ELF-1 (cell line): ENCODE data around the gene ARPC2.

ENCODE experiments used
- DNase-seq: peaks from one replicate; pipeline ENCODE4 v3.0.0-alpha.2; 2016; ENCODE audit warnings: low read depth, low spot score

Gene ARPC2

GRCh38 chr2:218253232-218253625 lies 36.2 kb downstream of the ARPC2 start:
- no peak for DNase-seq

- no peak for DNase-seq
These were observed 38.5 kb downstream of the ARPC2 start for GRCh38 chr2:218255446-218255845.

GRCh38 chr2:218256612-218257350 lies 39.8 kb downstream of the ARPC2 start:
- DNase-seq = no peak

GRCh38 chr2:218257390-218257981 lies 40.5 kb downstream of the ARPC2 start:
- peak; percentile 80 for DNase-seq

GRCh38 chr2:218259099-218259961 lies 42.3 kb downstream of the ARPC2 start:
- peak; percentile 92 for DNase-seq

- no peak for DNase-seq
These were observed 43.2 kb downstream of the ARPC2 start for GRCh38 chr2:218260166-218260565.

- DNase-seq = peak; percentile 71
These were observed 43.9 kb downstream of the ARPC2 start, which contains the start of gene GPBAR1 for GRCh38 chr2:218260742-218261422. TSS of gene GPBAR1 (plus strand) at chr2:218261015. CDS start at chr2:218262725, 1,710 bp downstream.

- no peak for DNase-seq
These were observed 44.6 kb downstream of the ARPC2 start for GRCh38 chr2:218261423-218262236.

GRCh38 chr2:218262237-218262600 lies 45.2 kb downstream of the ARPC2 start:
- DNase-seq = no peak

- no peak for DNase-seq
These were observed 45.9 kb downstream of the ARPC2 start for GRCh38 chr2:218262631-218263586.

- DNase-seq = no peak
These were observed 47.0 kb downstream of the ARPC2 start for GRCh38 chr2:218263817-218264641.

GRCh38 chr2:218264773-218265561 lies 48.0 kb downstream of the ARPC2 start:
- no peak for DNase-seq

- no peak for DNase-seq
These were observed 48.6 kb downstream of the ARPC2 start for GRCh38 chr2:218265626-218266025.

- DNase-seq = no peak
These were observed 49.5 kb downstream of the ARPC2 start for GRCh38 chr2:218266316-218266979.

GRCh38 chr2:218267259-218267658 lies 50.3 kb downstream of the ARPC2 start:
- DNase-seq = no peak

GRCh38 chr2:218269900-218270720 lies 53.1 kb downstream of the ARPC2 start, which contains the start of the genes AAMP and PNKD:
TSS of gene AAMP (minus strand) at chr2:218270137. CDS start at chr2:218270086, 51 bp downstream.
TSS of gene PNKD (plus strand) at chr2:218270519. CDS start at chr2:218270536, 17 bp downstream.
- DNase-seq = peak; percentile 100
